Spleen (tissue), 11 donors: ENCODE measurements around the gene AWAT1. TPM values are rescaled to one million over a fixed set of nuclear protein-coding genes. Genes with fewer than 3 reads are reported as not detected.
"Not testable (repeated sequence)": the region's sequence is repeated elsewhere in the genome, so short reads cannot be mapped to it uniquely, and the experiment has no call there.

ENCODE experiments used
- DNase-seq: peaks from one replicate; pipeline ENCODE4 v3.0.0-alpha.2; 2020
- H3K27ac ChIP-seq, 8 donors: fragments of 200-600 bp; sonication (generic) in 7 of 8; 1 replicate in 4 of 8; 2 replicates in 4 of 8; pipeline versions ENCODE4 v1.5.0 to v1.8.0; 2016 to 2021; ENCODE audit warnings: inconsistent platforms in 4 of 8, mild to moderate bottlenecking in 4 of 8, moderate library complexity in 1 of 8
- H3K27me3 ChIP-seq, 7 donors: fragments of 200-600 bp; sonication (generic) in 6 of 7; replicated peaks in 1 of 7; 1 replicate in 4 of 7; 2 replicates in 3 of 7; pipeline versions ENCODE4 v1.5.0 to v1.8.0; 2016 to 2021; ENCODE audit warnings: inconsistent platforms in 3 of 7, mild to moderate bottlenecking in 1 of 7
- H3K36me3 ChIP-seq, 6 donors: fragments of 200-600 bp; sonication (generic) in 5 of 6; 1 replicate in 4 of 6; 2 replicates in 2 of 6; pipeline versions ENCODE4 v1.5.0 to v1.8.0; 2016 to 2021; ENCODE audit warnings: inconsistent platforms in 2 of 6
- H3K4me1 ChIP-seq, 6 donors: fragments of 200-600 bp; sonication (generic) in 5 of 6; 1 replicate in 3 of 6; 2 replicates in 3 of 6; pipeline versions ENCODE4 v1.5.0 to v1.8.0; 2016 to 2021; ENCODE audit warnings: inconsistent platforms in 3 of 6
- H3K4me3 ChIP-seq, 8 donors: fragments of 200-600 bp; sonication (generic) in 7 of 8; 1 replicate in 4 of 8; 2 replicates in 4 of 8; pipeline versions ENCODE4 v1.5.0 to v1.8.0; 2016 to 2021; ENCODE audit warnings: inconsistent platforms in 4 of 8, mild to moderate bottlenecking in 4 of 8, moderate library complexity in 2 of 8
- H3K9me3 ChIP-seq, 8 donors: fragments of 200-600 bp; sonication (generic) in 7 of 8; 1 replicate in 4 of 8; 2 replicates in 4 of 8; pipeline versions ENCODE4 v1.5.0 to v1.8.0; 2016 to 2021; ENCODE audit warnings: inconsistent platforms in 4 of 8
- CTCF ChIP-seq, 11 experiments: fragments of 200-600 bp in 7 of 11; fragments of 450-650 bp in 4 of 11; sonication (generic) in 4 of 11; IDR thresholded peaks in 8 of 11; conservative IDR thresholded peaks in 3 of 11; 1 replicate in 7 of 11; 2 replicates in 4 of 11; pipeline versions ENCODE4 v1.4.0 to v1.8.0; 2016 to 2021; ENCODE audit warnings: antibody characterized with exemption in 11 of 11, inconsistent platforms in 4 of 11, mild to moderate bottlenecking in 1 of 11
- POLR2A ChIP-seq, 3 donors: fragments of 450-650 bp; IDR thresholded peaks; one replicate each; pipeline ENCODE4 v1.5.1; 2017; ENCODE audit warnings: antibody characterized with exemption in 3 of 3, mild to moderate bottlenecking in 1 of 3
- POLR2AphosphoS5 ChIP-seq, 3 donors: sonication (generic); formaldehyde crosslinking; IDR thresholded peaks; one replicate each; pipeline ENCODE4 v1.5.1; 2017; ENCODE audit warnings: antibody characterized with exemption in 3 of 3
- WGBS, 5 donors: extraction: QIAGEN DNeasy Blood & Tissue Kit in 3 of 5; methylation state at CpG; one replicate each; pipeline versions ENCODE4 v1.1.5 to v1.1.7; 2013 to 2018; 5-methylcytosine and 5-hydroxymethylcytosine counted together
- intact Hi-C: fragments of 100-400 bp; cut with DNase I; formaldehyde crosslinking; loops from one replicate; pipeline ENCODE4 v1.15.0; 2023; ENCODE audit warnings: low total_unique reads
- polyA plus RNA-seq, 3 donors: library from polyadenylated mRNA; stranded (reverse); fragments of 200-250 nt; gene quantifications; one replicate each; pipeline ENCODE4 v1.2.1, GENCODE V29; 2013
- total RNA-seq, 7 donors: library from RNA; depleted of rRNA in 3 of 7; stranded (reverse); fragments of >200 nt in 3 of 7; fragmentation: NEBNext Ultra II Directional in 4 of 7; extraction: Animal tissue kit (Norgen Biotek cat#: 25700) in 4 of 7; gene quantifications; one replicate each; pipeline versions ENCODE4 v1.1.0 to v1.2.1, GENCODE V29; 2016 to 2021
- donor health status: healthy with polysubstance abuse.
- donor health status: DM: no; HTN: no; CAD: no; lungs with moderate emphysema.
- donor health status: DM: no; HTN: no; CAD: no.
- donor health status: Bipolar disorder and iron deficiency.
- donor health status: healthy.
- donor health status: DM: no; HTN: no; CAD: no.
- donor health status: DM: yes; HTN: yes; CAD: no.

AWAT1 gene
- total and polyA plus RNA-seq, 10 donors, result not detected

- intact Hi-C loops, result no loop called here
- DNase-seq, result no peak
- Histone ChIP-seq H3K9me3 (no peaks in the 10 kb centered on the region), H3K36me3 (no peaks in the 10 kb centered on the region), H3K27ac (no peak within 1 kb of the TSS), H3K4me1 (no peaks in the 10 kb centered on the region), H3K4me3 (no peak within 1 kb of the TSS), H3K27me3 (no peaks in the 10 kb centered on the region)
- TF ChIP-seq CTCF (IDR thresholded peaks at IDR 0.05 in 8 of 11, conservative IDR thresholded peaks at IDR 0.05 in 3 of 11) (no peak), POLR2AphosphoS5 (IDR thresholded peaks at IDR 0.05) (no peak), POLR2A (IDR thresholded peaks at IDR 0.05) (no peak)
- 65 to 93% (median 86%) methylated on average over 3 to 4 of the region's 4 CpGs for WGBS, 5 donors
Measured at GRCh38 chrX:70260104-70260503, 25.6 kb downstream of the AWAT1 start, which contains the start of gene P2RY4. Gene P2RY4, minus strand, starts transcription at chrX:70260204. Its CDS starts 580 bp downstream, at chrX:70259624.

- H3K27me3 ChIP-seq, result no peaks in the 10 kb centered on the region
- intact Hi-C loops, result no loop called here
- no peak for DNase-seq
- TF ChIP-seq CTCF (IDR thresholded peaks at IDR 0.05 in 8 of 11, conservative IDR thresholded peaks at IDR 0.05 in 3 of 11) (peak in 3 of 11 experiments; percentile 14 to 30 (median 27)), POLR2AphosphoS5 (IDR thresholded peaks at IDR 0.05) (no peak)
- no peak overlapping the region for H3K27ac ChIP-seq
- WGBS, 5 donors, result 25 to 51% (median 30%) methylated on average over 6 to 7 of the region's 7 CpGs
- H3K4me1 ChIP-seq, result no peaks in the 10 kb centered on the region
- no peaks in the 10 kb centered on the region for H3K9me3 ChIP-seq
- H3K4me3 ChIP-seq, result no peak overlapping the region
- H3K36me3 ChIP-seq, result no peaks in the 10 kb centered on the region
Measured at GRCh38 chrX:70262952-70263567, 28.6 kb downstream of the AWAT1 start.

- Histone ChIP-seq H3K4me3 (no peak overlapping the region), H3K36me3 (no peaks in the 10 kb centered on the region), H3K27me3 (no peaks in the 10 kb centered on the region), H3K27ac (no peak overlapping the region), H3K9me3 (no peaks in the 10 kb centered on the region), H3K4me1 (no peaks in the 10 kb centered on the region)
- WGBS, 5 donors, result 66 to 82% (median 67%) methylated on average over 3 of the region's 3 CpGs
- TF ChIP-seq POLR2AphosphoS5 (IDR thresholded peaks at IDR 0.05), result no peak
- no peak for TF ChIP-seq POLR2A (IDR thresholded peaks at IDR 0.05)
- TF ChIP-seq CTCF (IDR thresholded peaks at IDR 0.05 in 8 of 11, conservative IDR thresholded peaks at IDR 0.05 in 3 of 11), result no peak
- intact Hi-C loops, result no loop called here
- no peak for DNase-seq
Measured at GRCh38 chrX:70264784-70265183, 30.3 kb downstream of the AWAT1 start.

GRCh38 chrX:70268034-70268433 lies 33.6 kb downstream of the AWAT1 start, which contains the start of gene ARR3:
Gene ARR3, plus strand, starts transcription at chrX:70268334. Its CDS starts 1,052 bp downstream, at chrX:70269386.
- DNase-seq, result no peak
- Histone ChIP-seq H3K36me3 (no peaks in the 10 kb centered on the region), H3K27me3 (no peaks in the 10 kb centered on the region), H3K27ac (no peak within 1 kb of the TSS), H3K9me3 (no peaks in the 10 kb centered on the region), H3K4me3 (no peak within 1 kb of the TSS), H3K4me1 (no peaks in the 10 kb centered on the region)
- intact Hi-C loops, result no loop called here
- TF ChIP-seq POLR2AphosphoS5 (IDR thresholded peaks at IDR 0.05) (no peak), POLR2A (IDR thresholded peaks at IDR 0.05) (no peak), CTCF (IDR thresholded peaks at IDR 0.05 in 8 of 11, conservative IDR thresholded peaks at IDR 0.05 in 3 of 11) (no peak)

- intact Hi-C loops, H3K27ac ChIP-seq, H3K4me1 ChIP-seq, H3K9me3 ChIP-seq, DNase-seq, H3K4me3 ChIP-seq, H3K27me3 ChIP-seq, H3K36me3 ChIP-seq: not testable (repeated sequence)
- WGBS, 5 donors, result 76 to 88% (median 86%) methylated on average over 7 of the region's 7 CpGs
Measured at GRCh38 chrX:70274029-70274428, 39.6 kb downstream of the AWAT1 start.
